HG03342 (cell line): ENCODE measurements around the gene HHLA2.
"Not testable (repeated sequence)": the region's sequence is repeated elsewhere in the genome, so short reads cannot be mapped to it uniquely, and the experiment has no call there.

Experiments used
- ATAC-seq: cut with Tn5 transposase; IDR thresholded peaks from one replicate; pipeline ENCODE4 v1.9.1; 2021; ENCODE audit warnings: mild to moderate bottlenecking, moderate library complexity; ENCODE audit not compliant: unreplicated experiment

Gene HHLA2

DNA sequence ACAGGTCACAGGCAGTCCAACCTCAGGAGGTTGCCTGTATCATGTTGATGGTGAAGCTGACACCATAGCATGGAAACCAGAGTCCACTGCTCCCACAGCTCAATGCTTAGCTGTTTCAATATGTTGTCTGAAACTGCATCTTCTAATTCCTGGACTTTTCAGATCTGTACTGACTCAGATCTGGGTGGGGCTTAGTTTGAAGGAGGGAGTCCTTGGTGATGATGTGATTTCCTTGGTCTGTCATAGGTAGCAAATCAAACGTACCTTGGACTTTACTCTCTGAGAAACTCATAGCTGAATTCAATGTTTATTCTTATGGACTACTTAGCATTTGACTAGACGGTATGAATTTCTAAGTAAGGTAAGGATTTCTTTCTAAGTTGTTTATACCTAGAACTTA, at the start of gene HHLA2:
TSS of gene HHLA2 (plus strand) at position 310 of the 400 bp plus-strand sequence. CDS start 55,266 bp downstream, outside the sequence.
- no peak for ATAC-seq

DNA sequence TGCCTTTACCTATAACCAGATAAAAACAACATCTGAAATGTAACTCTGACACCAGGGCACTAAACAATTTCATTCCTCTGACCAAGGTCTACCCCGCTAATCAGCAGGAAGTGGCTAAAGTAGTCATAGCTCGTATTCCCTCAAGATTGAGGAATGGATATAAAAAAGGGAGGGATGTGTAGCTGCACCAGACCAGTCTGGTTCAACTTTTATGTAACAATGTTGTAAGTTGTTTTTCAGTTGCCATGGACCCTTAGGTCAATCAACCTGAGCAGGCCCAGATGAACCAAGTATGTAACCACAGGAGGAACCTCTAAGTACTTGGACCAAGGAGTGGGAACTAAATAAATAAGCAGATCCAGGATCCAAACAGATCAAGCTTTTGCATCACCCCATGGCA, 45.7 kb upstream of the HHLA2 start:
- no peak for ATAC-seq

DNA sequence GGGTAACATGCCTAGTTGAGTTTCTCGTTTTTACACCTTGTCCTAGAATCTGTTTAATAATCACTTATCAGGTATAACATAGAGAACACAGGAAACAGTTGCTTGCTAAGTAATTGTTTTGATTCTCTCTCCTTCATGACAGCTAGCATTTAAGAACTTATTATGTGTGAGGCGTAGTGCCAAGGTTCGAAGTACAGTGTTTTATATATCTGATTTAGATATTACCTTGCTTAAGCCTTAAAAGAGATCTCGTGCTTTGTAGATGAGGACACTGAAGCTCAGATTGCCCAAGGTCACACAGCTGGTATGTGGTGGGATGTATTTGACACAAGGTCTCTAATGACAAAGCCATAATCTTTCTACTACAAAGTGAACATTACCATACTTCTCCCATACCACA, 45.1 kb upstream of the HHLA2 start:
- ATAC-seq = no peak

DNA sequence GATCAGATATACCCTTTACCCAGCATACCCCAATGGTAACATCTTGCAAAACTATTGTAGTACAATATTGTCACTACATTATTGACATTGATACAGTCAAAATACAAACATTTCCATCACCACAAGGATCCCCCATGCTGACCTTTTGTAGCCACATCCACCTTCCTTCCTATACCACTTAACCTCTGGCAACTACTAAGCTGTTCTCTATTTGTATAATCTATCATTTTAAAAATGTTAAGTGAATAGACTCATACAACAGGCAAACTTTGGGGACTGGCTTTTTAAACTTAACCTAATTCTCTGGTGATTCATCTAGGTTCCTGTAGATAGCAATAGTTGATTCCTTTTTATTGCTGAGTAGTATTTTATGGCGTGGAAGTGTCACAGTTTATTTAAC, 44.5 kb upstream of the HHLA2 start:
- ATAC-seq = no peak

- ATAC-seq = no peak
Observed at GRCh38 chr3:108255131-108255530, 41.2 kb upstream of the HHLA2 start.

DNA sequence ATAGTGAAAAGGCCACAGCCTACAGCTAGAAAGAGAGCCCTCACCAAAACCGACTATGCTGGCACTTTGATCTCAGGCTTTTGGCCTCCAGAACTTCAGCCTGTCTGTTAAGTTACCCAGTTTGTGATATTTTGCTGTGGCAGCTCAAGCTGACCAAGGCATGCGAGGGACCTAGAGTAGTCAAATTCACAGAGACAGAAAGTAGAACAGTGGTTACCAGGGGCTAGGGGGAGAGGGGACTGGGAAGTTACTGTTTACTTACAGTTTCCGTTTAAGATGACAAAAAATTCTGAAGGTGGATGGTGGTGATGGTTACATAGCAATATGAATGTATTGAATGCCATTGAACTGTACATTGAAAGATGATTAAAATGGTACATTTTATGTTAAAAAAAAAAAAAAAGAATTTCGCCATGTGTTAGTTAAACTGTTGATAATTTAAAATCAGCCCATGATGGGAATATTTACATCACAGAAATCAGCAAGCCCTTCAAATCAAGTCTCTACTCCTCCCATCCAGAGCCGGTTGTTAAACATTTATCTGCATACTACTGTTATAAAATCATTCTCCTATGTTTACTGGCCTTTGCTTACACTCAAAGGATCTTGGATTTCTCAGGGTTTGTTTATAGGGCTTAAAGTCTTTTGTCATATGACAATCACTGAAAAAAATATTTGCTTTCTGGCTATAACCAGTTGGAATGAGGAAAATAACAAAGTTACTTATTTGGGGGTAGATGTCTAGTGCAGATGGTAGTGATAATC, 31.6 kb upstream of the HHLA2 start:
- ATAC-seq = not testable (repeated sequence)

- not testable (repeated sequence) for ATAC-seq
Observed at GRCh38 chr3:108268235-108268634, 28.1 kb upstream of the HHLA2 start.

GRCh38 chr3:108271626-108272025, 24.7 kb upstream of the HHLA2 start:
- no peak for ATAC-seq

- not testable (repeated sequence) for ATAC-seq
Observed at GRCh38 chr3:108279066-108279465, 17.3 kb upstream of the HHLA2 start.

- no peak for ATAC-seq
Observed at GRCh38 chr3:108280476-108280875, 15.9 kb upstream of the HHLA2 start.

GRCh38 chr3:108281670-108282069, 14.7 kb upstream of the HHLA2 start:
- ATAC-seq = no peak

- ATAC-seq = no peak
Observed at GRCh38 chr3:108283006-108283405, 13.3 kb upstream of the HHLA2 start.

DNA sequence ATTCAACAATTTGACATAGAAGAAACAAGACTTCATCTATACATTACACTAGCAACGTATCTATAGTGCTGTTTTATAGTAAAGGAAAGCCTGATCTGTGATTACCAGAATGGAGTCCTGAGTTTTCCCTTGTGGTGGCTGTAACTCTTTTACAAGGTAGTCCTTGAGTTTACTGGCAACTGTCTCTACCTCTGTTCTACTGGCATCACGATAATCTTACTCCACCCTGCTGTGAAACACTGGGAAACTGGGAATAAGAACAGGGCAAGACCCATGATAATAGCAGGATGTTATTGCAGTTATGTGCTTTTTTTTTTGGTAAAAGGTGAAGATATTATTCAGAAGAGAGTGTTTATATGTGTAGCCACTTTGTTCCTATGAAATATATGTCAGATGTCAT, 12.4 kb upstream of the HHLA2 start:
- no peak for ATAC-seq

GRCh38 chr3:108285176-108285575, 11.2 kb upstream of the HHLA2 start:
- ATAC-seq = no peak

GRCh38 chr3:108287146-108287545, 9.2 kb upstream of the HHLA2 start:
- ATAC-seq = no peak

DNA sequence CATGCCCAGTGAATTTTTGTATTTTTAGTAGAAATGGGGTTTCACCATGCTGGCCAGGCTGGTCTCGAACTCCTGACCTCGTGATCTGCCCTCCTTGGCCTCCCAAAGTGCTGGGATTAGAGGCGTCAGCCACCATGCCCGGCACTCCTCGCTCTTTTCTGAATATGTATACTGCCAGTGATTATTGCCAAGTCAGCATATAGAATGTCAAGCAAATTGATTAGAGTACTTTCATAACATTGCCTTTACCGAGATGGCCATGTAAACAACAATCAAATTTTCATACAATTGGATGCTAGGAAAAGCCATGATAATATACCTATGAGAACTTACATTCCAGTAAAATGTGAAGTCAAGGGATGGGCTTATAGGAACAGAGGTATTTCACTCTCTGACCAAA, 8.2 kb upstream of the HHLA2 start:
- not testable (repeated sequence) for ATAC-seq

- ATAC-seq = no peak
Observed at GRCh38 chr3:108289159-108289558, 7.2 kb upstream of the HHLA2 start.

GRCh38 chr3:108292450-108292849, 3.9 kb upstream of the HHLA2 start:
- no peak for ATAC-seq

DNA sequence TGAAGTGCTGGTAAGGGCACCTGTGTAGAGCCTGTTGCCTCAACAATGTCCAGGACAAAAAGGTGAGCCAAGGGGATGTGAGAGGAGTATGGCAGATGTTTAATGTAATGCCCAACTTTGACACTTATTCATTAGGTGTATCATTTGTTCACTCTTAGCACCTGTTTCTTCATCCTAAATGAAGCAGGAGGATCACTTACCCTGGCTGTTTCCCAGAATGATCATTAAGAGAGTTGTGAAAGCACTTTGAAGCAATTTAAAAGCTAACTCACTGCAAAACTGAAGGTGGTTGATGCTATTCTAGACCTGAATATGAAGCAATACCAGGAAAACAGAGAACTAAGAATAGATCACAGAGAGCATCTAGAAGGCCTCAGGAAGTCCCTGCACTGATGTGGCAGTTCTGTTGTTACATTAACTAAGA, 3.4 kb upstream of the HHLA2 start:
- ATAC-seq = peak; percentile 66

DNA sequence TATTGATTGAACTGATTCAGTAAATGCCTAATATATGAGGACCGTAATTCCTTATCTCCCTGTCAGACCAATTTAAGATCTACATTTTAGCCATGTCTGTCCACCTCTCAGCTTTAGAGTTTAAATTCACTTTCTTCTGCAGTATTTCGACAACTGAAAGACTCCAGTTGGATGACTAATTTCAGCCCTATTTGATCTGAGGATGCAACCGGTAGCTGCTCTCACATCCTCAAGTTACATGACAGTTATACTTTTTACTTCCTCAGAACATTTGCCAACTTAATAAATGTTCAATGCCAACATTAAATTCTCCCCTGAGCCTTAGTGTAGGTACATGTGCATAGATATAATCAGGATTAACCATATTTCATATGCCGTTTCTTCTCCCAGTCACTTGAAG, 2.5 kb upstream of the HHLA2 start:
- peak; percentile 81 for ATAC-seq

DNA sequence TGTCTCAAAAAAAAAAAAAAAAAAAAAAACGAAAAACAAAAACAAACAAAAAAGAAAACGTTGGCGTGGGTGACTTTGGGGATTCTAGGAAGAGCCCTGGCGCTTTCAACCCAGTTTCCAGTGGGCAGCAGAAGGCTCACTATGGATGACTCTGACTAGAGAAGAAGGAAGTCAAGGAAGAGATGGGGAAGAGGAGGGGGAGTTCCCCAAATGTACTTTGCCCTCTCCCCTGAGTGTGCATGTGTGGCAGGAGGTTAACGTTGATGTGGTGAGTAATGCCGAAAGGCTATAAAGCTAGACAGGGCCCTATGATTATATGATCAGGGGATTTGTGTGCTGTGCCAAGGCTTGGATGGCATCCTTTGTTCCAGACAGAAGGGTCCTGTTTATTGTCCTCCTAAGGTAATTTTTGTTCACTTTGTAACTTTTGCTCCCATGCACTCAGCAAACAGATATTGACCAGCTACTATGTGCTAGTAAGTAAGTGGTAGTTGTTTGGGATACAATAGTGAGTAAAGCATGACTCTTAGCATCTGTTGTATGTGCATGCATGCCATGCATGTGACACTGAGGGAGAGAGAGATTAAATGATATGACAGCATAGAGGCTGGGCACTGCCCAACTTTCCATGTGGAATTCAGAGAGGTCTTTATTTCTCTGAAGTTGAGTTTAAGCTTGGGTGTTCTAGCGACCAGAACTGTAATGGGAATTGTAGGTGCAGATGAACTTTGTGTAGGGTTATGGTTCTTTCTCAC, 750 bp upstream of the HHLA2 start:
- ATAC-seq = no peak

DNA sequence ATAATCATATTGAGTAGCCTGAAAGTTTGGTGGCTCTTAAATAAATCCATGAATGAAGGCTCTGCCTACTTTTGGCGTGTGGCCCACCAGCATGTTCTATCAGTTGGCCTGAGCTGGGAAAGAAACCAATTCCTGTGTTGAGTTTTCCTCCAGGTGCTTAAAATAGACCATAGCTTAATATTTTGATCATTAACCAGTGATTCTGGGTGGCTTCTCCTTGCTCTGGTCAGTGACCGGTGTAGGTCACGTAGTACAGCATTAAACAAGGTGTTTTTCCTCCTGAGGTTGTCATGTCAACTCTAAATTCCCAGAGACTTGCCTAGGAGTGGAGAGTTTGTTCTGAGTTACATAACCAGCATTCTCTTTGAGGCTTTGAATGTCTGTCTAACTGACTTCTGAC, 1.3 kb downstream of the HHLA2 start:
- ATAC-seq = no peak
